PC-9 (cell line): ENCODE data around the gene TMEM260. TPM values are rescaled to one million over a fixed set of nuclear protein-coding genes. Genes with fewer than 3 reads are reported as not detected.

ENCODE experiments used
- BruUV-seq: library from RNA; stranded (reverse); fragments of 400-500 nt; replicated peaks from 2 replicates; lab custom pipeline; 2021; lab: Mats Ljungman, UMichigan
- CTCF ChIA-PET: fragments of 300-600 bp; sonication (Branson Sonifier 250); formaldehyde crosslinking; loops from one replicate; lab custom pipeline; 2022; ENCODE audit warnings: antibody characterized with exemption; lab: Charles Lee
- POLR2A ChIA-PET: fragments of 300-600 bp; sonication (Branson Sonifier 250); formaldehyde crosslinking; loops from one replicate; lab custom pipeline; 2022; ENCODE audit warnings: antibody characterized with exemption; ENCODE audit not compliant: unreplicated experiment; lab: Charles Lee
- DNase-seq, 2 experiments: peaks; one replicate each; pipeline versions ENCODE4 v3.0.0 to v3.0.0-alpha.2; 2015 to 2022; ENCODE audit warnings: mixed read lengths in 1 of 2
- H2AFZ ChIP-seq: fragments of 200-600 bp; sonication (generic); 2 replicates; pipeline ENCODE4 v1.8.1; 2017; ENCODE audit warnings: antibody characterized with exemption
- H3F3A ChIP-seq: fragments of 200-600 bp; sonication (generic); 2 replicates; pipeline ENCODE4 v1.8.1; 2017; ENCODE audit warnings: antibody characterized with exemption, mild to moderate bottlenecking, low read depth; ENCODE audit not compliant: insufficient read depth
- H3K27ac ChIP-seq: fragments of 200-600 bp; sonication (generic); 2 replicates; pipeline ENCODE4 v1.6.1; 2016; ENCODE audit warnings: mixed run types
- H3K27me3 ChIP-seq: fragments of 200-600 bp; sonication (generic); 2 replicates; pipeline ENCODE4 v1.6.1; 2016; ENCODE audit warnings: low read depth, mixed run types; ENCODE audit not compliant: insufficient read depth
- H3K36me3 ChIP-seq: fragments of 200-600 bp; sonication (generic); 2 replicates; pipeline ENCODE4 v1.6.1; 2016; ENCODE audit warnings: low read depth, mixed run types
- H3K4me1 ChIP-seq: fragments of 200-600 bp; sonication (generic); replicated peaks from 2 replicates; pipeline ENCODE4 v1.6.1; 2016; ENCODE audit warnings: mixed run types; ENCODE audit not compliant: insufficient read depth
- H3K4me2 ChIP-seq: fragments of 200-600 bp; sonication (generic); 2 replicates; pipeline ENCODE4 v1.6.1; 2017; ENCODE audit warnings: mixed run types
- H3K4me3 ChIP-seq: fragments of 200-600 bp; sonication (generic); 2 replicates; pipeline ENCODE4 v1.6.1; 2016; ENCODE audit warnings: mixed run types
- H3K79me2 ChIP-seq: fragments of 200-600 bp; sonication (generic); 2 replicates; pipeline ENCODE4 v1.6.1; 2017; ENCODE audit warnings: low read depth, mixed run types
- H3K9me2 ChIP-seq: fragments of 200-600 bp; sonication (generic); 2 replicates; pipeline ENCODE4 v1.8.1; 2017; ENCODE audit warnings: mild to moderate bottlenecking; ENCODE audit not compliant: insufficient read depth
- H3K9me3 ChIP-seq: fragments of 200-600 bp; sonication (generic); 2 replicates; pipeline ENCODE4 v1.8.1; 2016; ENCODE audit warnings: low read depth; ENCODE audit not compliant: insufficient read depth
- H4K20me1 ChIP-seq: fragments of 200-600 bp; sonication (generic); 2 replicates; pipeline ENCODE4 v1.8.1; 2017; ENCODE audit not compliant: insufficient read depth
- EZH2 ChIP-seq: fragments of 200-600 bp; sonication (generic); IDR thresholded peaks from 2 replicates; pipeline ENCODE4 v1.8.0; 2017; ENCODE audit warnings: antibody characterized with exemption, low read depth
- intact Hi-C: fragments of 100-400 bp; cut with micrococcal nuclease; formaldehyde crosslinking; loops from one replicate; pipeline ENCODE4 v1.10.0; 2022; ENCODE audit not compliant: unreplicated experiment
- total RNA-seq: library from RNA; stranded (reverse); gene quantifications from 2 replicates; pipeline ENCODE4 v1.2.3, GENCODE V29; 2021
- TF ChIP-seq, protein P1 (sequence below): fragments of 200-600 bp; sonication (generic); conservative IDR thresholded peaks from 2 replicates; pipeline ENCODE4 v1.6.1; 2017; ENCODE audit warnings: mixed run types, antibody characterized with exemption, mild to moderate bottlenecking, moderate library complexity

The TMEM260 gene
- total RNA-seq, 1 experiment from 2014 or later = 12.4 TPM

DNA sequence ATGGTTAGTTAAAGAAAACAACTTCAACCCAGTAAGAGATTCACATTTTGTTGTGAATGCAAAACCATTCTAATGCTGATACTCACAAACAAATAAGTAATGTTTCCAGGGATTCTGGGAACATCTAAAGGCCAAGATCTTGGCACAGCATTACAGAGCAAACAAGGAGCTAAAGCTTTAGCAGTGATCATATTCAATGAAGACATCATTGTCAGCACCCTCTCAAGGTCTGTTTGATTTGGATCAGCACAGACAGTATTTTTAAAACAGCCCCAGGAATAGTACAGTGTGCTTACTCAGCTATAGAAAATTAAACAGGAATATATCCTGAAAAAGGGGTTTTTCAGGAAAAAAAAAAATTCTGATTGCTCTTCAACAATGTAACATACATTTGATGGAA, 71.4 kb downstream of the TMEM260 start:
- no TSS peak for BruUV-seq
- Histone ChIP-seq H3K79me2 (no peaks in the 10 kb centered on the region), H3K4me1 (no peaks in the 10 kb centered on the region), H2AFZ (no peak overlapping the region), H3K4me2 (no peak overlapping the region), H3K4me3 (no peak overlapping the region), H3K9me3 (no peaks in the 10 kb centered on the region), H3K36me3 (peaks cover 4% of the 10 kb centered on the region; the same call in 1 of the 2 replicates), H3K27me3 (no peaks in the 10 kb centered on the region), H3K9me2 (no peaks in the 10 kb centered on the region), H3K27ac (no peak overlapping the region), H4K20me1 (no peaks in the 10 kb centered on the region), H3F3A (no peaks in the 10 kb centered on the region)
- CTCF ChIA-PET = no interaction called here
- no peak for TF ChIP-seq EZH2
- TF ChIP-seq, protein P1, sequence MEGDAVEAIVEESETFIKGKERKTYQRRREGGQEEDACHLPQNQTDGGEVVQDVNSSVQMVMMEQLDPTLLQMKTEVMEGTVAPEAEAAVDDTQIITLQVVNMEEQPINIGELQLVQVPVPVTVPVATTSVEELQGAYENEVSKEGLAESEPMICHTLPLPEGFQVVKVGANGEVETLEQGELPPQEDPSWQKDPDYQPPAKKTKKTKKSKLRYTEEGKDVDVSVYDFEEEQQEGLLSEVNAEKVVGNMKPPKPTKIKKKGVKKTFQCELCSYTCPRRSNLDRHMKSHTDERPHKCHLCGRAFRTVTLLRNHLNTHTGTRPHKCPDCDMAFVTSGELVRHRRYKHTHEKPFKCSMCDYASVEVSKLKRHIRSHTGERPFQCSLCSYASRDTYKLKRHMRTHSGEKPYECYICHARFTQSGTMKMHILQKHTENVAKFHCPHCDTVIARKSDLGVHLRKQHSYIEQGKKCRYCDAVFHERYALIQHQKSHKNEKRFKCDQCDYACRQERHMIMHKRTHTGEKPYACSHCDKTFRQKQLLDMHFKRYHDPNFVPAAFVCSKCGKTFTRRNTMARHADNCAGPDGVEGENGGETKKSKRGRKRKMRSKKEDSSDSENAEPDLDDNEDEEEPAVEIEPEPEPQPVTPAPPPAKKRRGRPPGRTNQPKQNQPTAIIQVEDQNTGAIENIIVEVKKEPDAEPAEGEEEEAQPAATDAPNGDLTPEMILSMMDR = no peak
- no peak for DNase-seq
- intact Hi-C loops = loop anchor here (10.0 kb wide), 1 partner anchor 644 kb away; no protein-coding TSS in a partner anchor
- POLR2A ChIA-PET = no interaction called here

DNA sequence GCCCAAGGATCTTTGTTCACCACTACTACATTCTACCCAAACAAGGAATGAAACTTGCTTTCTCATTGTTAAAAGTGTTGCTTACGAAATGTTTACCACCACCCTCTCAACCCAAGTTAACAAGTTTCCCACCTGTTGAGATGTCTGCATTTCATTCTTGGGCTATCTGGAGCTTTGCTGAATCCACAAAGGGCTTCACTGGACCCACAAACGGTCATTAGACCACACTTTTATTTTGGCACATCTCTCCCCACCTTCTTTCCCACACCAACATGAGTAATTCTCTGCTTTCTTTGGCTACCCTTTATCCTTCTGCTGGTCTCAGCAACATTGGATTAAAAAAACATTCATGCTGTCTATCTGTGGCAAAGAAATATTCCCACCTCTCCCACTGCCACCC, 78.0 kb downstream of the TMEM260 start:
- no peak overlapping the region for H3K4me2 ChIP-seq
- no peak overlapping the region for H3K27ac ChIP-seq
- no peaks in the 10 kb centered on the region for H3K9me2 ChIP-seq
- no peaks in the 10 kb centered on the region for H3K79me2 ChIP-seq
- H3K36me3 ChIP-seq = no peaks in the 10 kb centered on the region
- no peak overlapping the region for H3K4me3 ChIP-seq
- H3K4me1 ChIP-seq = no peaks in the 10 kb centered on the region
- TF ChIP-seq, protein P1 = no peak
- no peak for TF ChIP-seq EZH2
- H2AFZ ChIP-seq = no peak overlapping the region
- no peaks in the 10 kb centered on the region for H3K9me3 ChIP-seq
- H4K20me1 ChIP-seq = no peaks in the 10 kb centered on the region
- ChIA-PET CTCF (no interaction called here), POLR2A (no interaction called here)
- no peaks in the 10 kb centered on the region for H3K27me3 ChIP-seq
- intact Hi-C loops = loop anchor here (10.0 kb wide), 1 partner anchor 637 kb away; no protein-coding TSS in a partner anchor
- no peak for DNase-seq
- BruUV-seq = no TSS peak
- no peaks in the 10 kb centered on the region for H3F3A ChIP-seq

DNA sequence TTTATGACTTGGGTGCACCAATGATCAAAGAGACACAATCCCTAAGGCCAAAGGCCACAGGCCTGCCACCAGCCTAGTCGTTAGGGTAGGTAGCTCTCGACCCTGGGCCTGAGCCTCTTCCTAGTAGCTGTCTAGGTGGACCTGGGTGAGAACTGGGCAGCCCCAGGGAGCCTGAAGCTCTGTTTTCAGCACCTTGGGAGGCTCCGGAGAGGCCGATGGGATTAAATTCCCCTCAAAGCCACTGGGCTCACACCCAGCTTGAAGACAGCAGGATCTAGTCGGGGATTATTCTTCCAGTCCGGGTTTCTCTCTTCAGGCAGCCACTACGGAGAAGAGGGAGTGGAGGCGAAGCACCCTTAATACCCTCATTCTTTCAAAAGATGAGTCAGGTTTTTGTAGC, 79.8 kb downstream of the TMEM260 start:
- Histone ChIP-seq H3K4me1 (no peaks in the 10 kb centered on the region), H3K36me3 (no peaks in the 10 kb centered on the region), H3K27ac (no peak overlapping the region), H3K79me2 (no peaks in the 10 kb centered on the region), H4K20me1 (no peaks in the 10 kb centered on the region), H3K9me3 (no peaks in the 10 kb centered on the region), H3K9me2 (no peaks in the 10 kb centered on the region), H3F3A (no peaks in the 10 kb centered on the region), H3K4me3 (no peak overlapping the region), H3K4me2 (no peak overlapping the region), H3K27me3 (no peaks in the 10 kb centered on the region), H2AFZ (no peak overlapping the region)
- POLR2A ChIA-PET = no interaction called here
- DNase-seq = no peak
- intact Hi-C loops = loop anchor here (10.0 kb wide), 1 partner anchor 635 kb away; no protein-coding TSS in a partner anchor
- CTCF ChIA-PET = no interaction called here
- TF ChIP-seq, protein P1 = no peak
- TF ChIP-seq EZH2 = no peak
- BruUV-seq = no TSS peak
